A673 (cell line): ENCODE measurements around the gene EFR3B.

Experiments used
- CTCF ChIP-seq: fragments of 300-800, 200-600 bp; sonication (generic); conservative IDR thresholded peaks from 2 replicates; pipeline ENCODE4 v1.5.1; 2017; ENCODE audit warnings: low read depth, mild to moderate bottlenecking, antibody characterized with exemption, low read length, moderate library complexity, mixed read lengths
- EZH2 ChIP-seq: fragments of 200-600 bp; sonication (generic); IDR thresholded peaks from 2 replicates; pipeline ENCODE4 v1.6.1; 2017; ENCODE audit warnings: borderline replicate concordance, low read depth, mild to moderate bottlenecking, mixed read lengths, antibody characterized with exemption, low read length; ENCODE audit not compliant: poor library complexity, severe bottlenecking

- TF ChIP-seq CTCF (no peak), EZH2 (no peak)
Measured at GRCh38 chr2:25050128-25050527, 8.3 kb downstream of the EFR3B start.
